Heart right ventricle (tissue), 16 donors: ENCODE data around the gene PIK3C2G. TPM values are rescaled to one million over a fixed set of nuclear protein-coding genes. Genes with fewer than 3 reads are reported as not detected.
A peak's percentile ranks its signal among the peaks of the same experiment; 100 is the strongest.

ENCODE experiments used
- ATAC-seq, 8 donors: fragments of 200-7000 bp; cut with Tn5 transposase; one replicate each; pipeline ENCODE4 v1.9.1; 2020; ENCODE audit warnings: mild to moderate bottlenecking in 8 of 8, moderate library complexity in 8 of 8, moderate number of reproducible peaks in 1 of 8
- DNase-seq, 2 donors: peaks; one replicate each; pipeline ENCODE4 v3.0.0-alpha.2; 2020
- H3K27ac ChIP-seq, 10 donors: fragments of 200-600 bp; sonication (generic) in 2 of 10; one replicate each; pipeline versions ENCODE4 v1.5.0 to v1.8.0; 2020 to 2022; ENCODE audit warnings: mild to moderate bottlenecking in 3 of 10
- H3K27me3 ChIP-seq, 7 donors: fragments of 200-600 bp; one replicate each; pipeline ENCODE4 v1.8.0; 2021 to 2022; ENCODE audit warnings: mild to moderate bottlenecking in 2 of 7
- H3K36me3 ChIP-seq, 9 donors: fragments of 200-600 bp; sonication (generic) in 1 of 9; one replicate each; pipeline versions ENCODE4 v1.5.0 to v1.8.0; 2020 to 2022; ENCODE audit warnings: mild to moderate bottlenecking in 2 of 9
- H3K4me1 ChIP-seq, 9 donors: fragments of 200-600 bp; sonication (generic) in 1 of 9; one replicate each; pipeline versions ENCODE4 v1.5.0 to v1.8.0; 2020 to 2022; ENCODE audit warnings: mild to moderate bottlenecking in 4 of 9
- H3K4me3 ChIP-seq, 10 donors: fragments of 200-600 bp; sonication (generic) in 2 of 10; one replicate each; pipeline versions ENCODE4 v1.5.0 to v1.8.0; 2020 to 2022; ENCODE audit warnings: mild to moderate bottlenecking in 7 of 10, moderate library complexity in 2 of 10
- H3K9me3 ChIP-seq, 11 donors: fragments of 200-600 bp in 10 of 11; sonication (generic) in 2 of 11; one replicate each; pipeline versions ENCODE4 v1.5.0 to v1.8.0; 2013 to 2022; ENCODE audit warnings: mild to moderate bottlenecking in 2 of 11, control low read depth in 1 of 11, moderate library complexity in 1 of 11
- CTCF ChIP-seq, 9 donors: fragments of 200-600 bp; sonication (generic) in 2 of 9; IDR thresholded peaks; one replicate each; pipeline versions ENCODE4 v1.5.0 to v1.8.0; 2021 to 2022; ENCODE audit warnings: antibody characterized with exemption in 9 of 9, mild to moderate bottlenecking in 5 of 9, moderate library complexity in 1 of 9
- WGBS, 2 donors: extraction: QIAGEN DNeasy Blood & Tissue Kit; methylation state at CpG; one replicate each; pipeline ENCODE4 v1.1.7; 2013; ENCODE audit warnings: inconsistent platforms in 1 of 2; 5-methylcytosine and 5-hydroxymethylcytosine counted together
- intact Hi-C, 10 donors: fragments of 100-400 bp; cut with DNase I; formaldehyde crosslinking; loops; one replicate each; pipeline versions ENCODE4 v1.11.1 to v1.14.2; 2022
- polyA plus RNA-seq, 2 donors: library from polyadenylated mRNA; stranded (reverse); fragments of 200-250 nt; gene quantifications; one replicate each; pipeline ENCODE4 v1.2.3, GENCODE V29; 2013
- total RNA-seq, 10 donors: library from RNA; stranded (reverse); fragmentation: NEBNext Ultra II Directional in 3 of 10; extraction: Animal tissue kit (Norgen Biotek cat#: 25700) in 3 of 10; gene quantifications; one replicate each; pipeline versions ENCODE4 v1.2.1 to v1.2.4, GENCODE V29; 2021 to 2023
- donor health status: Arrhythmogenic right ventricular cardiomyopathy.
- donor health status: ischemic (EF 13 %, LVEDD 7.1; RV severe dilation, severe dysfunction).
- donor health status: healthy with polysubstance abuse.
- donor health status: DM: no; HTN: yes; CAD: no.
- donor health status: DM: no; HTN: no; CAD: no.
- donor health status: ischemic (EF 25% LVEDD 6.9; RV normal size, moderate dysfunction).
- donor health status: ischemic (EF 25% LVEDD 5.7; RV mildly dilated, moderate dysfunction).
- donor health status: healthy.
- donor health status: DM: yes; HTN: yes; CAD: no.
- donor health status: Ischemic cardiomyopathy.
- donor health status: ischemic (EF 35%, LVEDD 5.7; RV mildly dilated, moderate dysfunction).
- donor health status: nonischemic (EF 11% LVEDD 7.7; RV severe dilation, severe dysfunction).
- donor health status: DM: yes; HTN: yes; CAD: no.
- donor health status: PGD.
- donor health status: ischemic (EF 29% LVEDD 5.4; RV normal size, mild dysfunction).
- donor health status: nonischemic (EF 23%, LVEDD 6.1; RV moderate dilation, normal function).

PIK3C2G gene
- total and polyA plus RNA-seq, 12 donors, result not detected

- peak in 1 of 9 donors; percentile 30 for TF ChIP-seq CTCF (IDR thresholded peaks at IDR 0.05)
- ATAC-seq, result no peak
- intact Hi-C loops, result no loop called here
- Histone ChIP-seq H3K27ac (no peak overlapping the region), H3K36me3 (no peaks in the 10 kb centered on the region), H3K27me3 (no peaks in the 10 kb centered on the region), H3K4me3 (no peak overlapping the region), H3K4me1 (no peaks in the 10 kb centered on the region), H3K9me3 (peaks cover 0 to 34% (median 17%) of the 10 kb centered on the region in 11 donors)
- DNase-seq, result no peak
Observed at GRCh38 chr12:18589316-18589715, 328.0 kb downstream of the PIK3C2G start.

- H3K4me1 ChIP-seq, result peaks cover 0 to 4% (median 0%) of the 10 kb centered on the region in 9 donors
- no peaks in the 10 kb centered on the region for H3K36me3 ChIP-seq
- TF ChIP-seq CTCF (IDR thresholded peaks at IDR 0.05), result no peak
- no peaks in the 10 kb centered on the region for H3K27me3 ChIP-seq
- no peak overlapping the region for H3K27ac ChIP-seq
- peaks cover 0 to 21% (median 7%) of the 10 kb centered on the region in 11 donors for H3K9me3 ChIP-seq
- no peak for DNase-seq
- ATAC-seq, result no peak
- intact Hi-C loops, result no loop called here
- H3K4me3 ChIP-seq, result no peak overlapping the region
Observed at GRCh38 chr12:18591473-18591872, 330.2 kb downstream of the PIK3C2G start.

- intact Hi-C loops, result no loop called here
- TF ChIP-seq CTCF (IDR thresholded peaks at IDR 0.05), result no peak
- no peaks in the 10 kb centered on the region for H3K27me3 ChIP-seq
- H3K36me3 ChIP-seq, result no peaks in the 10 kb centered on the region
- H3K9me3 ChIP-seq, result no peaks in the 10 kb centered on the region
- DNase-seq (no peak), ATAC-seq (no peak)
- H3K4me1 ChIP-seq, result peaks cover 0 to 4% (median 0%) of the 10 kb centered on the region in 9 donors
- H3K4me3 ChIP-seq, result no peak overlapping the region
- no peak overlapping the region for H3K27ac ChIP-seq
Observed at GRCh38 chr12:18595412-18595811, 334.1 kb downstream of the PIK3C2G start.

- ATAC-seq, result no peak
- DNase-seq, result no peak
- Histone ChIP-seq H3K27me3 (no peaks in the 10 kb centered on the region), H3K9me3 (peaks cover 0 to 13% (median 0%) of the 10 kb centered on the region in 11 donors), H3K4me3 (no peak overlapping the region), H3K36me3 (no peaks in the 10 kb centered on the region), H3K4me1 (no peaks in the 10 kb centered on the region), H3K27ac (no peak overlapping the region)
- 91 to 96% methylated on average over 7 of the region's 7 CpGs for WGBS, 2 donors
- no peak for TF ChIP-seq CTCF (IDR thresholded peaks at IDR 0.05)
- intact Hi-C loops, result no loop called here
Observed at GRCh38 chr12:18601962-18602361, 340.6 kb downstream of the PIK3C2G start.

- H3K4me1 ChIP-seq, result peaks cover 0 to 4% (median 0%) of the 10 kb centered on the region in 9 donors
- intact Hi-C loops, result no loop called here
- no peak overlapping the region for H3K27ac ChIP-seq
- no peaks in the 10 kb centered on the region for H3K9me3 ChIP-seq
- no peak overlapping the region for H3K4me3 ChIP-seq
- WGBS, 2 donors, result 85 to 86% methylated on average over 2 of the region's 2 CpGs
- ATAC-seq (no peak), DNase-seq (no peak)
- no peak for TF ChIP-seq CTCF (IDR thresholded peaks at IDR 0.05)
- H3K27me3 ChIP-seq, result no peaks in the 10 kb centered on the region
- H3K36me3 ChIP-seq, result no peaks in the 10 kb centered on the region
Observed at GRCh38 chr12:18612971-18613370, 351.7 kb downstream of the PIK3C2G start.
